Hepatocyte (in vitro differentiated cells): Measurements from ENCODE around the gene PCYT1B. TPM values are rescaled to one million over a fixed set of nuclear protein-coding genes. Genes with fewer than 3 reads are reported as not detected.

Experiments
- DNase-seq: peaks from one replicate; pipeline ENCODE4 v3.0.0-alpha.2; 2016; ENCODE audit warnings: low spot score
- H2AFZ ChIP-seq: fragments of 200-600 bp; sonication (generic); 2 replicates; pipeline ENCODE4 v1.6.0; 2016; ENCODE audit warnings: antibody characterized with exemption, mild to moderate bottlenecking
- H3K27ac ChIP-seq: fragments of 200-600 bp; sonication (generic); 2 replicates; pipeline ENCODE4 v1.5.1; 2016; ENCODE audit warnings: mild to moderate bottlenecking
- H3K27me3 ChIP-seq: fragments of 200-600 bp; sonication (generic); 2 replicates; pipeline ENCODE4 v1.6.1; 2016
- H3K36me3 ChIP-seq: fragments of 200-600 bp; sonication (generic); replicated peaks from 2 replicates; pipeline ENCODE4 v1.5.1; 2016; ENCODE audit warnings: low read depth; ENCODE audit not compliant: insufficient read depth
- H3K4me1 ChIP-seq: fragments of 200-600 bp; sonication (generic); 2 replicates; pipeline ENCODE4 v1.5.1; 2016; ENCODE audit warnings: mild to moderate bottlenecking, moderate library complexity; ENCODE audit not compliant: insufficient read depth
- H3K4me2 ChIP-seq: fragments of 200-600 bp; sonication (generic); 2 replicates; pipeline ENCODE4 v1.6.0; 2016
- H3K4me3 ChIP-seq: fragments of 200-600 bp; sonication (generic); 2 replicates; pipeline ENCODE4 v1.5.1; 2016; ENCODE audit warnings: mild to moderate bottlenecking
- H3K79me2 ChIP-seq: fragments of 200-600 bp; sonication (generic); 2 replicates; pipeline ENCODE4 v1.6.0; 2017; ENCODE audit warnings: mild to moderate bottlenecking
- H3K9me2 ChIP-seq: fragments of 200-600 bp; sonication (generic); replicated peaks from 2 replicates; pipeline ENCODE4 v1.6.0; 2017; ENCODE audit warnings: mild to moderate bottlenecking; ENCODE audit not compliant: insufficient read depth
- H3K9me3 ChIP-seq: fragments of 200-600 bp; sonication (generic); 2 replicates; pipeline ENCODE4 v1.5.1; 2016; ENCODE audit warnings: low read depth, mild to moderate bottlenecking
- H4K20me1 ChIP-seq: fragments of 200-600 bp; sonication (generic); 2 replicates; pipeline ENCODE4 v1.6.0; 2016; ENCODE audit warnings: mild to moderate bottlenecking; ENCODE audit not compliant: insufficient read depth, poor library complexity, severe bottlenecking
- CTCF ChIP-seq: fragments of 200-600 bp; sonication (generic); IDR thresholded peaks from 2 replicates; pipeline ENCODE4 v1.5.1; 2016; ENCODE audit warnings: antibody characterized with exemption, mild to moderate bottlenecking; ENCODE audit not compliant: poor library complexity
- EZH2 ChIP-seq: fragments of 200-600 bp; sonication (generic); IDR thresholded peaks from 2 replicates; pipeline ENCODE4 v1.6.1; 2016; ENCODE audit warnings: antibody characterized with exemption, mild to moderate bottlenecking, borderline replicate concordance
- EZH2phosphoT487 ChIP-seq: fragments of 200-600 bp; sonication (generic); IDR thresholded peaks from one replicate; pipeline ENCODE4 v1.6.1; 2018; ENCODE audit warnings: antibody characterized with exemption, mild to moderate bottlenecking, low read depth, moderate library complexity; ENCODE audit not compliant: unreplicated experiment, severe bottlenecking
- WGBS: methylation state at CpG from one replicate; pipeline ENCODE4 v1.1.6; 2016; ENCODE audit warnings: low lambda C conversion rate; ENCODE audit errors: missing lambda C conversion rate; 5-methylcytosine and 5-hydroxymethylcytosine counted together
- polyA plus RNA-seq: library from polyadenylated mRNA; unstranded; fragments of >200 nt; fragmentation: Nextera tagmentation; extraction: Ambion mirVana; gene quantifications from 2 replicates; pipeline ENCODE4 v1.2.1, GENCODE V29; 2016
- total RNA-seq: library from RNA; depleted of rRNA; stranded (reverse); fragments of >200 nt; gene quantifications from 2 replicates; pipeline ENCODE4 v1.2.3, GENCODE V29; 2014

PCYT1B gene
- total and polyA plus RNA-seq, 2 experiments from 2014 or later, result 7.8 to 17.1 TPM

GRCh38 chrX:24520472-24520871, 126.7 kb downstream of the PCYT1B start:
- no peak for DNase-seq
- Histone ChIP-seq H3K79me2 (no peaks in the 10 kb centered on the region), H3K27me3 (no peaks in the 10 kb centered on the region), H3K27ac (no peak overlapping the region), H3K4me3 (no peak overlapping the region), H2AFZ (no peak overlapping the region), H3K9me2 (no peaks in the 10 kb centered on the region), H3K9me3 (no peaks in the 10 kb centered on the region), H3K4me2 (no peak overlapping the region), H3K36me3 (no peaks in the 10 kb centered on the region), H4K20me1 (no peaks in the 10 kb centered on the region), H3K4me1 (no peaks in the 10 kb centered on the region)
- no peak for TF ChIP-seq EZH2phosphoT487
- TF ChIP-seq CTCF, result no peak
- TF ChIP-seq EZH2, result no peak
- WGBS, result 94% methylated on average over 2 of the region's 2 CpGs

- TF ChIP-seq EZH2 (no peak), EZH2phosphoT487 (no peak), CTCF (peak; percentile 76)
- Histone ChIP-seq H3K4me2 (no peak overlapping the region), H3K4me3 (no peak overlapping the region), H3K27me3 (no peaks in the 10 kb centered on the region), H3K36me3 (no peaks in the 10 kb centered on the region), H3K9me2 (no peaks in the 10 kb centered on the region), H3K4me1 (no peaks in the 10 kb centered on the region), H4K20me1 (no peaks in the 10 kb centered on the region), H3K79me2 (no peaks in the 10 kb centered on the region), H2AFZ (no peak overlapping the region), H3K9me3 (no peaks in the 10 kb centered on the region), H3K27ac (no peak overlapping the region)
- WGBS, result 43% methylated on average over 4 of the region's 4 CpGs
- peak; percentile 51 for DNase-seq
Observed at GRCh38 chrX:24515447-24515846, 131.7 kb downstream of the PCYT1B start.

GRCh38 chrX:24513416-24513815, 133.7 kb downstream of the PCYT1B start:
- DNase-seq, result no peak
- no peak overlapping the region for H3K4me2 ChIP-seq
- no peak overlapping the region for H2AFZ ChIP-seq
- no peaks in the 10 kb centered on the region for H3K9me2 ChIP-seq
- H3K79me2 ChIP-seq, result no peaks in the 10 kb centered on the region
- H3K9me3 ChIP-seq, result no peaks in the 10 kb centered on the region
- H3K27me3 ChIP-seq, result no peaks in the 10 kb centered on the region
- H4K20me1 ChIP-seq, result no peaks in the 10 kb centered on the region
- 86% methylated on average over 5 of the region's 5 CpGs for WGBS
- H3K4me1 ChIP-seq, result no peaks in the 10 kb centered on the region
- TF ChIP-seq CTCF (no peak), EZH2phosphoT487 (no peak), EZH2 (no peak)
- H3K4me3 ChIP-seq, result no peak overlapping the region
- no peak overlapping the region for H3K27ac ChIP-seq
- H3K36me3 ChIP-seq, result no peaks in the 10 kb centered on the region

- Histone ChIP-seq H2AFZ (no peak overlapping the region), H3K27ac (no peak overlapping the region), H3K9me3 (no peaks in the 10 kb centered on the region), H3K9me2 (no peaks in the 10 kb centered on the region), H3K27me3 (no peaks in the 10 kb centered on the region), H3K79me2 (no peaks in the 10 kb centered on the region), H3K4me2 (no peak overlapping the region), H4K20me1 (no peaks in the 10 kb centered on the region), H3K36me3 (no peaks in the 10 kb centered on the region), H3K4me3 (no peak overlapping the region), H3K4me1 (no peaks in the 10 kb centered on the region)
- 94% methylated on average over 8 of the region's 8 CpGs for WGBS
- TF ChIP-seq EZH2phosphoT487, result no peak
- TF ChIP-seq EZH2, result no peak
- no peak for TF ChIP-seq CTCF
- no peak for DNase-seq
Observed at GRCh38 chrX:24508375-24508774, 138.8 kb downstream of the PCYT1B start.
